HG02759 (cell line): ENCODE results near the gene SREBF1.
A peak's percentile ranks its signal among the peaks of the same experiment; 100 is the strongest.

Experiments used
- ATAC-seq: cut with Tn5 transposase; IDR thresholded peaks from one replicate; pipeline ENCODE4 v1.9.1; 2021; ENCODE audit warnings: mild to moderate bottlenecking, moderate library complexity; ENCODE audit not compliant: unreplicated experiment

Gene SREBF1

GRCh38 chr17:17859909-17860765 is 23.4 kb upstream of the SREBF1 start:
- ATAC-seq = peak; percentile 59

GRCh38 chr17:17857496-17857895 is 20.7 kb upstream of the SREBF1 start:
- ATAC-seq = no peak

GRCh38 chr17:17856386-17856785 is 19.6 kb upstream of the SREBF1 start:
- ATAC-seq = no peak

GRCh38 chr17:17855976-17856375 is 19.2 kb upstream of the SREBF1 start:
- no peak for ATAC-seq

GRCh38 chr17:17853811-17854447 is 17.1 kb upstream of the SREBF1 start:
- ATAC-seq = no peak

GRCh38 chr17:17852930-17853329 is 16.1 kb upstream of the SREBF1 start:
- no peak for ATAC-seq

- no peak for ATAC-seq
Observed at GRCh38 chr17:17851103-17852002, 14.6 kb upstream of the SREBF1 start.

GRCh38 chr17:17849845-17850373 is 13.1 kb upstream of the SREBF1 start:
- no peak for ATAC-seq

- no peak for ATAC-seq
Observed at GRCh38 chr17:17849147-17849820, 12.5 kb upstream of the SREBF1 start.

- ATAC-seq = no peak
Observed at GRCh38 chr17:17848311-17849082, 11.7 kb upstream of the SREBF1 start.

- ATAC-seq = no peak
Observed at GRCh38 chr17:17847726-17848125, 10.9 kb upstream of the SREBF1 start.

GRCh38 chr17:17847118-17847689 is 10.4 kb upstream of the SREBF1 start:
- no peak for ATAC-seq

- no peak for ATAC-seq
Observed at GRCh38 chr17:17846645-17847044, 9.9 kb upstream of the SREBF1 start.

- no peak for ATAC-seq
Observed at GRCh38 chr17:17846003-17846402, 9.2 kb upstream of the SREBF1 start.

GRCh38 chr17:17845046-17845775 is 8.4 kb upstream of the SREBF1 start:
- ATAC-seq = no peak

- ATAC-seq = no peak
Observed at GRCh38 chr17:17844500-17844899, 7.7 kb upstream of the SREBF1 start.

GRCh38 chr17:17844079-17844478 is 7.3 kb upstream of the SREBF1 start:
- no peak for ATAC-seq

GRCh38 chr17:17843096-17843495 is 6.3 kb upstream of the SREBF1 start:
- no peak for ATAC-seq
